HTR-8/SVneo (cell line): ENCODE measurements around the gene MAGI1.

Source experiments
- DNase-seq: peaks from one replicate; pipeline ENCODE4 v3.0.0; 2011; ENCODE audit warnings: low spot score, mixed read lengths; ENCODE audit not compliant: insufficient read length
- FAIRE-seq: peaks from 2 replicates; lab custom pipeline; 2011; peaks lifted over from hg19 to GRCh38; lab: Jason Lieb, UNC

Gene MAGI1

DNA sequence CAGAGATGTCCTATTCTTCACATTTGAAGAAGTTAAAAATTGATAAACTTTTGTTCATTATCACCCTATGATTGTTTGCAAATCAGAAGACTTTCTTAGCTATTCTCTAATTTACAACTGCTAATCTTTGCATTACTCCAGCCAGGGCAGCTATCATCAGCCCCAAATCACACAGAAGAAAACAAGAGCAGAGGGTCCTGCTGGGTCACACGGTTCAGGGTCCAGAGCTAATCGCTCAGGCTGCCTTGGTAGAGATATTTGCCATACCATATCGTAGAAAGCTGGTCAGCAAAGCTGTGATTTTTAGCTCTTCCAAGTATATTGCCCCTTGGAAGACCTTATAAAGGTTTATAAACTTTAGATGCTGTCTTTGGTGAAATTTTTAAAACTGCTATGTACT is 181.4 kb downstream of the MAGI1 start:
- DNase-seq, result no peak
- no peak for FAIRE-seq

DNA sequence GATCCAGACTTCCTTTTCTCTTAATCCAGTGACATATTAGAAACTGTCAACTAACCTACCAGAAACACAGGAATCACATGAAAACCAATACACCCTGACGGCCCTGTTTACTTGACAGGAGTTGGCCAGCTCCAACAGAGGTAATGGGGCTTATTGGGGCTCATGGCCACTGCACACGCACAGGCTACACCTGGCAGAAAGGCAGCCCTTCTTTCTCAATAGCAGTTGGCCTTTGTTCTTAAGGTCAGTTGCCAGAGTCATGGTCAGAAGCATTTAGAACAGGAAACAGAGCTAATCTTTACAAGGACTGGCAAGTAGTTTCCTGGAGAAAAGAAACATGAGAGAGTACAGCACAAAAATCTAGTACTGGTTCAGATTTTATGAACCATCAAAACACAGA is 181.8 kb downstream of the MAGI1 start:
- FAIRE-seq, result no peak
- DNase-seq, result no peak

DNA sequence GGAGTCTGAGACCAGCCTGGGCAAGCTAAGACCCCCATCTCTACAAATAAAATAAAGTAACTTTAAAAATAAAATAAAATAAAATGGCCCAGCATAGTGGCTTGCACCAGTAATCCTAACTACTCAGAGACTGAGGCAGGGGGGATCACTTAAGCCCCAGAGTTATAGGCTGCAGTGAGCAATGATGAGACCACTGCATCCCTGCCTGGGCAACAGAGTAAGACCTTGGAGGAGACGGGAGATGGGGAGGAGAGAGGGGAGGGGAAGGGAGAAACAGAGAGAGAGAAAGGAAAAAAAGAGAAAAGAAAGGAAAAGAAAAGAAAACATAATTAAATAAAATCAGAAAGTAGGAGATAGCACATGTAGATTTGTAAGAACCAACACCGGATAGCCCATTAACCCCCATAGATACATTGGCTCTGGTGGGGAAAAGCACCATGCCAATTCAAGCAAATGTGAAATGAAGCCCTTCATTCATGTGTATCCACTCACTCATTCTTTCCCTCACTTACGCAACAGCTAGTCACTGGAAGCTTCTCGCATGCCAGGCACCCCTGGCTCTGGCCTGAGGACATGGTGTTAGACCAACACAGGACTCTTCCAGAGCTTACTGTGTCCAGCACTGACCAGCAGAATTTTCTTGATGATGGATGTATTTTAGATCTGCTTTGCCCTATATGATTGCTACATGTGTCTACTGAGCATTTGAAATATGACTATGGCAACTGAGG is 183.2 kb downstream of the MAGI1 start:
- FAIRE-seq (no peak), DNase-seq (no peak)

GRCh38 chr3:65854606-65855304 is 184.0 kb downstream of the MAGI1 start:
- FAIRE-seq, result no peak

GRCh38 chr3:65851827-65852226 is 186.9 kb downstream of the MAGI1 start:
- FAIRE-seq (no peak), DNase-seq (no peak)

More at GRCh38 chr3:65854606-65855304, 184.0 kb downstream of the MAGI1 start:
- no peak for DNase-seq

DNA sequence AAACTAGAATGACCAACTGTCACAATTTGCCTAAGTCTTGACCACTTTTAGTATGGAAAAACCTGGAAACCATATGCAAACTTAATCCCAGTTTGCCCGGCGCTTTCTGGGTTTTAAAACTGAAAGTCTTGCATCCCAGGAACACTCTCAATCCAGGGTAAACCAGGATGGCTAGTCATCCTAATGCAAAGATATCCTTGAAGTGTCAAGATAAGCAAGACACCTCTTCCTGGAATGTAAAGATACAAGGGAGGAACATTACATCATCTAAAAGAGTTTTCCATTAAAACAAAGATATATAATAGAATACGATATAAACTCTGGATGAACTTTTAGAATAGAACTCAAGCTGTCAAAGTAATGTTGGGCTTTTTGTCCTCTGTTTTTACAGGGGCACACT is 188.5 kb downstream of the MAGI1 start:
- FAIRE-seq (no peak), DNase-seq (no peak)

DNA sequence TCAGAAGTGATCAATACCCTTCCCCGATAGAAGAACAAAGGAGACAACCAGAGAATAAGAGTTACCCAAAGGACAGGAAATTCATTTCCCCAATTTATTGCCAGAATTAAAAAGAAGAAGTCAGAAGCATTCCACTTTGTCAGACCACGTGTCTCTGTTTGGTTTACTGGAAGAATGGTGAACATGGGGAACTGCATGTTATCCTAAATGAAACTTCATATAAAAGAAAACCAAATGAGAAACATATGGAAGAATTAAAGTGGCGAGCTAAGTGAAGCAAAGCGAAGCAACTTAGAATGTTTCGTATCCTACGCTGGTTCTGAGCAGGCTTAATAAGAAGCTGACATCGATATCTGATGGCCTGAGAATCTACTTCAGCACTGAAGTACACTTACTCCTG is 190.7 kb downstream of the MAGI1 start:
- no peak for FAIRE-seq
- no peak for DNase-seq

DNA sequence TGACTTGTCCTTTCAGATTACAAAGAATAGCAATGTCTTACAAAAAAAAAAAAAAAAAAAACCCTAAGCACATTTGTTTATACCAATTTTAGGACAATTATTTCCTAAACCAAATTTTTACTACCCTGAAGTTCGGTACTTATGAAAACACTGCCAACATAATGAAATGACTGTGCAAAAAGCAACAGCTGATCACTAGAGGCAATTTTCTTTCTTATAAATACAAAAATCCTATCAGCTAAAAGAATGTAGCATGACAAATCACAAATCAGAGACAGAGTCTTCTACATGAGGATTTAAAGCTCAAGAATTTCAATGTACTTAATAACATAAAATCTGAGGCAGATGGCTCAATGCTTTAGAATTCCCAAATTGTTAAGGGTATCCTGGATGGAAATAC is 191.8 kb downstream of the MAGI1 start:
- FAIRE-seq (no peak), DNase-seq (no peak)

DNA sequence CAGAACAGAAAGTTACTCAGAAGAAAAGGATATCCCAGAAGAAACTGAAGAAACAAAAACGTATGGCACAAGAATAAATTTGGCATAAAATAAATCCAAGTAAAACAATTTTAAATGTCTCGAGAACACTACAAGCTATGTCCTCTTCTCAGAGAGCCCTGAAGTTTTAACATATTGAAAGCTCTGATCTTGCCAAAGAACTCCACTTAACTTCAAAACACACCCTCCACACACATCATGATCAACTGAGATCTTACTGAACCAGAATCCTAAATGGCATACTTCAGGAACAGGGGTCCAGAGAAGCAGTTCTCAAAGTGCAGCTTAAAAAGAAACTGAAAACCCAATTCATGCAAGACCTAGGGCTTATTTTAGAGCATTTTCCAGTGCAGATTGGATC is 194.3 kb downstream of the MAGI1 start:
- DNase-seq (no peak), FAIRE-seq (no peak)

DNA sequence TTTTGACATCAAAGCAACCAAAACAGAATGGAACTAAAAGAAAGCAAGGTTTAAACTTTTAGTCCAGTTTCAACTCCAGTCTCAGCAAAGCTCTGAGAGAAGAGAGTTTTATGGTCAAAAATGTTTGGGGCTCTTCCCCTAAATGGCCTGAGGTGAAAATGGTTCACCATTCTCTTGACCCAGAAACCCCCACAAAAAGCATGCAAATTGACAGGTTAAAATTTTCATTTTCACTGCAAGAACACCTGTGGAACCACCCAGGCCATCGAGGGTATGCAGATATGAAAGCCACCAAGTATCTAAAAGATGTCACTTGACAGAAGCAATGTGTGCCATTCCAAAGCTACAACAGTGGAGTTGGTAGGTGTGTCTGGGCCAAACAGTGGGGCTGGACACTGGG is 195.0 kb downstream of the MAGI1 start:
- no peak for DNase-seq
- no peak for FAIRE-seq

GRCh38 chr3:65837604-65838003 is 201.1 kb downstream of the MAGI1 start:
- DNase-seq (no peak), FAIRE-seq (no peak)

DNA sequence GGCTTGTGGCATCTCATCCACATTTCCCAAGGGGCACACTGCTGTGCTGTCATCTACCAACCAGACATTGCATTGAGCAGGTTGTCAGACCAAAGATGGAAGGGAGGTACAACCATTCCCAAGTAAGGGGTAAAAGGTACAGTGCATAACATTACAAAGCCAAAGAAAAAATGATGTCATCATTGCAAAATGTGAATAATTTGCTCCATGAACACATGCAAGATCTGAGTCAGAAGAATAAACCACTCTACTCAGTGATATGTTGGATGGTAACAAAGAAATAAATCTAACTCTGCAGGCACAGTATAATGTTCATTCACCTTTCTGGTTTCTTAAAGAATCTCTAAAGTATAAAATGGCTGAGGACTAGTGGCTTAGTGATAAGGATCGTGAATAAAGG is 202.7 kb downstream of the MAGI1 start:
- DNase-seq, result no peak
- no peak for FAIRE-seq

GRCh38 chr3:65833761-65834505 is 204.8 kb downstream of the MAGI1 start:
- DNase-seq, result no peak
- FAIRE-seq, result peak; percentile 28

DNA sequence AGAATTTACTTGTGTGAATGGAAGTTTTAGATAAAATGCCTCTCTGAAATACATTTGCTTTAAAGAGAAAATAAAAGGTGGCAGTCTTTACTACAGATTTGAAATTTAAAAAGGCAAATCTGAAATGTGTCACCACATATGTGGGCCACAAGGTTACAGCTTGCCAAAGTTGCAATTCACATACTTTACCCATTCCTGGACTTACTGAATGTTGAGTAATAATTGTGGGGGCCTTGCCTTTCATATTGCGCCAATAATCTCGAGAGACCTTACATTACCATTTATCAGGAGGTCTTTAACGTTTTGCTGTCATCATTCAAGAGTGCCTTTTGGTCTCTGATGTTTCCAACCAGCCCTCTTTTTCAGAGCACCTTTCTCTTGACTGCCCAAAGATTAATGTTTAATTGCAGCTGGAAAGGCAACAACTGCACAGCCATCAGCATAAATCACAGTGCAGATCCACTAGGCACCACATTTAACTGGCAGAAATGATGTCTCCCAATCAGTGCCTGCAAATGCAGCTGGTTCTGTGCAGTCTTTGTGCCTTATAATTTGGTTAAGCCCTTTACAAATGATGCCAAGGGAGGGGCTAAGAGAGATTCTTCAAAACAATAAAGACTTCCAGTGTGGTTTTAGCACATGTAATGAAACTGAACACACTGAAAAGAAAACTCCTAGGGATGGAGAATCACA is 206.8 kb downstream of the MAGI1 start:
- peak; percentile 39 for DNase-seq
- no peak for FAIRE-seq

DNA sequence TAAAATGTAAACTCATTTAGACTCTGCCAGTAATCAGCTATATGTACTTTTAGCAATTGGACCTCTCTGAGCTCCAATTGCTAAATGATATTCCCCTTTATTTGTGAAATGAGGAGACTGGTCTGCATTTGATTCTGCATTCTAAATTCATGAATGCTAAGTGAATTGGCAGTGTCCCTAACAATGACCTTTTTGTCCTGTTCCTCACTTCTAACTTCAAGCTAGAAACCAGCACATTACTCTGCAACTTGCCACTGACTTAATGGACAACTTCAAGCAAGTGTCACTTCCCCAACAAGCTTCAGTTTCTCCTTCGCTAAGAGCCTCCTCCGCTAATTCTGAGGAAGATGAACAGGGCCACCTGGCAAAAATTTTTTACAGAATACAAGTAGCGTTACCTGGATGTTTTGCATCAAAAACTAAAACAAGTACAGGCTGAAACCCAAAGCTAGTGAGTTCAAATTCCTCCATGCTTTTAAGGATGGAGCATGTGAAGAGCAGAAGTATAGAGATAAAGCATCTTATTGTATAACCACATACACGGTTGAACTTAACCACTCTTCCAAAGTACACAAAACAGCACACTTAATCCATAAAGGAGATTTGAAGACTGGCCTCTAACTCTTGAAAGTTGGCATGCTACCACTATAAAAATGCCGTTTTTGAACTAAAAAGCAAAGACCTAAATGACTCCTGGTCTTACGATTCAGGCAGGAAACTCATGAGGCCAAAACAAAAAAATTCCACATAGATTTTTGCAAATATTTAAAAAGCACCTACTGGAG is 207.6 kb downstream of the MAGI1 start:
- DNase-seq, result no peak
- FAIRE-seq, result peak; percentile 4

- DNase-seq (no peak), FAIRE-seq (no peak)
These were observed 209.5 kb downstream of the MAGI1 start for GRCh38 chr3:65829228-65829627.

DNA sequence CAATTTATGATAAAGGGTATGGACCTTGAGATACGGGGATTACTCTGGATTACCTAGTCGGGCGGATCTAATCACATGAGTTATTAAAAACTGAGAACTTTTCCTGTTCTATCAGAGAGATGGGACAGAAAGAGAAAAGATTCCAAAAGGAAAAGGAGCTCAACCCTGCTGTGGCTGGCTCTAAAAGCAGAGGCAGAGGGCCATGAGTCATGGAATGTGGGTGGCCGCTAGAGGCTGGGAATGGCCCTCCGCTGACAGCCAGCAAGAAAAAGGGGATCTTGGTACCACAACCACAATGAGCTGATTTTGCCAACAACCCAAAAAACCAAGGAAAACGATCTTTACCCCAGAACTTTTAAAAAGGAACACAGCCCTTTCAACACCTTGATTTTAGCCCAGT is 210.0 kb downstream of the MAGI1 start:
- DNase-seq, result no peak
- no peak for FAIRE-seq

DNA sequence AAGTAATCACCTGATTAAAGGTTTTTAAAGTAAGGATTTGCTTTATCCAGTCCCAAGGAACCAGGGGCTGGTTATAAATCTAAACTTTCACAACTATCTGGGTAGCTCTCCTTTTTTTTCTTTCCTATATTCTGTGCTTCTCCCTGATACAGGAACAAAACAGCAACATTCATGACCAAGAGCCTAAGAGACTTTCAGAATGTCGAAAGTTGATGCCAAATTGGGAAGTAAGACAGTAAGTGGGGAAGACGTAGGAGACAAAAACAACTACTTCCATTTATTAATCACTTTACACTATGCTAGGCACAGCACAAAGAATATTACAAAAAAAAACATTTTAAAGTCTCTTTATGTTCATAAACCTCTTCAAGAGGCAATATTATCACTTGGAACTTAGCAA is 211.6 kb downstream of the MAGI1 start:
- DNase-seq (no peak), FAIRE-seq (no peak)

DNA sequence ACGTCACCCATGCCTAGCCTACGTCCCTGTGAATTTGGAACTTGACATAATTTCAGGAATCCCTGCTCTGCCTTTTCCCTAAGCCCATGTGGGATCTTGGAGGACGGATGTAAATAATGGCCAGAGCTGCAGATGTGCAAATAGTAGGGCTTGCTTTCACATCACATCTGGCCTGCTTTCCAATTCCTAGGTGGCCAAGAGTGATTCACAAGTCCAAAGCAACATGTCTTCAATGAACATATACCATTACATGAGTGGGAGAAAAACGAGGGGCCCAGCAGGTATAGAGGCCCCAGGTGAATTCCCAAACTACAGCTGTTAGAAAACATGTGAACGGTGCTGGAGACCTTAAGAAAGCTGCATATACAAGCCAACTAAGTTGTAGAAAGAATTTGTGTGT is 214.6 kb downstream of the MAGI1 start:
- DNase-seq (no peak), FAIRE-seq (no peak)

- DNase-seq (no peak), FAIRE-seq (no peak)
These were observed 218.1 kb downstream of the MAGI1 start for GRCh38 chr3:65820600-65820999.
